Keratinocyte (primary cell): ENCODE measurements around the gene WWC2.

Experiments
- CTCF ChIP-seq, 3 experiments: IDR thresholded peaks in 1 of 3; conservative IDR thresholded peaks in 1 of 3; optimal IDR thresholded peaks in 1 of 3; 2 replicates in 2 of 3; 3 replicates in 1 of 3; pipeline versions ENCODE3 to v1.5.1; 2011; ENCODE audit warnings: low read length in 3 of 3, mild to moderate bottlenecking in 3 of 3, moderate library complexity in 2 of 3, control low read depth in 1 of 3, inconsistent platforms in 1 of 3; ENCODE audit not compliant: insufficient read depth in 2 of 3; ENCODE audit errors: extremely low read depth in 1 of 3
- EZH2 ChIP-seq: IDR thresholded peaks from one replicate; pipeline ENCODE4 v1.6.1; 2012; ENCODE audit warnings: inconsistent platforms, mild to moderate bottlenecking, low read length, moderate library complexity

GRCh38 chr4:183161630-183162029, 62.6 kb downstream of the WWC2 start:
- no peak for TF ChIP-seq CTCF (optimal IDR thresholded peaks at IDR 0.05 in 1 of 3, IDR thresholded peaks at IDR 0.05 in 1 of 3, conservative IDR thresholded peaks at IDR 0.05 in 1 of 3; ENCODE audit: extremely low read depth in 1 of 3, insufficient read depth in 2 of 3, low read length in 3 of 3)
- TF ChIP-seq EZH2 = no peak
